Esophagus muscularis mucosa (tissue), 4 donors: ENCODE measurements around the gene PBRM1. TPM values are rescaled to one million over a fixed set of nuclear protein-coding genes. Genes with fewer than 3 reads are reported as not detected.

ENCODE experiments used
- DNase-seq: peaks from one replicate; pipeline ENCODE4 v3.0.0-alpha.2; 2017; ENCODE audit errors: extremely low spot score
- H3K27ac ChIP-seq, 4 donors: fragments of 200-600 bp; sonication (generic); replicated peaks in 1 of 4; 1 replicate in 3 of 4; 2 replicates in 1 of 4; pipeline ENCODE4 v1.5.1; 2016 to 2019; ENCODE audit warnings: mild to moderate bottlenecking in 1 of 4
- H3K27me3 ChIP-seq, 4 donors: fragments of 200-600 bp; sonication (generic); one replicate each; pipeline versions ENCODE4 v1.5.1 to v1.6.0; 2016 to 2019
- H3K36me3 ChIP-seq, 4 donors: fragments of 200-600 bp; sonication (generic); one replicate each; pipeline ENCODE4 v1.5.1; 2016 to 2019
- H3K4me1 ChIP-seq, 4 donors: fragments of 200-600 bp; sonication (generic); one replicate each; pipeline ENCODE4 v1.5.1; 2016 to 2019
- H3K4me3 ChIP-seq, 4 donors: fragments of 200-600 bp; sonication (generic); 1 replicate in 2 of 4; 2 replicates in 2 of 4; pipeline ENCODE4 v1.5.1; 2016 to 2019; ENCODE audit warnings: mild to moderate bottlenecking in 4 of 4, moderate library complexity in 1 of 4
- H3K9me3 ChIP-seq, 4 donors: fragments of 200-600 bp; sonication (generic); 1 replicate in 3 of 4; 2 replicates in 1 of 4; pipeline ENCODE4 v1.5.1; 2016 to 2019
- CTCF ChIP-seq, 3 experiments: fragments of 200-600 bp in 2 of 3; fragments of 450-650 bp in 1 of 3; sonication (generic) in 2 of 3; IDR thresholded peaks; one replicate each; pipeline ENCODE4 v1.5.1; 2017 to 2019; ENCODE audit warnings: antibody characterized with exemption in 3 of 3, mild to moderate bottlenecking in 2 of 3, moderate library complexity in 1 of 3
- EP300 ChIP-seq: sonication (generic); formaldehyde crosslinking; IDR thresholded peaks from one replicate; pipeline ENCODE4 v1.6.1; 2017; ENCODE audit warnings: antibody characterized with exemption
- POLR2A ChIP-seq: fragments of 450-650 bp; IDR thresholded peaks from one replicate; pipeline ENCODE4 v1.6.1; 2017; ENCODE audit warnings: antibody characterized with exemption, moderate library complexity, mild to moderate bottlenecking, low read depth
- POLR2AphosphoS5 ChIP-seq, 2 donors: sonication (generic); formaldehyde crosslinking; IDR thresholded peaks; one replicate each; pipeline ENCODE4 v1.6.1; 2017; ENCODE audit warnings: antibody characterized with exemption in 2 of 2
- WGBS: methylation state at CpG from one replicate; pipeline ENCODE4 v1.1.5; 2018; 5-methylcytosine and 5-hydroxymethylcytosine counted together
- intact Hi-C: fragments of 100-400 bp; cut with DNase I; formaldehyde crosslinking; loops from one replicate; pipeline ENCODE4 v1.15.1; 2023
- total RNA-seq, 4 donors: library from RNA; depleted of rRNA; stranded (reverse); fragments of >200 nt; gene quantifications; one replicate each; pipeline versions ENCODE4 v1.1.0 to v1.2.1, GENCODE V29; 2016

PBRM1 gene
- total RNA-seq, 4 donors from 2014 or later, result 79.4 to 99.3 (median 82.8) TPM

GRCh38 chr3:52512727-52513126, 173.0 kb downstream of the PBRM1 start:
- Histone ChIP-seq H3K27me3 (no peaks in the 10 kb centered on the region), H3K4me1 (peaks cover 0 to 4% (median 0%) of the 10 kb centered on the region in 4 donors), H3K9me3 (no peaks in the 10 kb centered on the region), H3K27ac (no peak overlapping the region), H3K4me3 (no peak overlapping the region), H3K36me3 (peaks cover 0 to 54% (median 21%) of the 10 kb centered on the region in 4 donors)
- 40% methylated on average over 1 of the region's 17 CpGs for WGBS
- intact Hi-C loops, result no loop called here
- TF ChIP-seq EP300, result no peak
- no peak for DNase-seq

GRCh38 chr3:52512105-52512504, 173.6 kb downstream of the PBRM1 start:
- no peak overlapping the region for H3K4me3 ChIP-seq
- 67% methylated on average over 7 of the region's 8 CpGs for WGBS
- peaks cover 0 to 51% (median 20%) of the 10 kb centered on the region in 4 donors for H3K36me3 ChIP-seq
- H3K9me3 ChIP-seq, result no peaks in the 10 kb centered on the region
- intact Hi-C loops, result no loop called here
- no peak overlapping the region for H3K27ac ChIP-seq
- H3K27me3 ChIP-seq, result no peaks in the 10 kb centered on the region
- H3K4me1 ChIP-seq, result peaks cover 0 to 4% (median 0%) of the 10 kb centered on the region in 4 donors
- DNase-seq, result no peak
- no peak for TF ChIP-seq POLR2A
- no peak for TF ChIP-seq POLR2AphosphoS5 (IDR thresholded peaks at IDR 0.05)
- TF ChIP-seq CTCF (IDR thresholded peaks at IDR 0.05), result no peak
- no peak for TF ChIP-seq EP300

GRCh38 chr3:52511509-52511908, 174.2 kb downstream of the PBRM1 start:
- TF ChIP-seq POLR2AphosphoS5 (IDR thresholded peaks at IDR 0.05), result no peak
- TF ChIP-seq POLR2A, result no peak
- TF ChIP-seq EP300, result no peak
- TF ChIP-seq CTCF (IDR thresholded peaks at IDR 0.05), result no peak
- no peak for DNase-seq
- H3K4me3 ChIP-seq, result no peak overlapping the region
- H3K27ac ChIP-seq, result no peak overlapping the region
- H3K4me1 ChIP-seq, result peaks cover 0 to 4% (median 0%) of the 10 kb centered on the region in 4 donors
- peaks cover 0 to 49% (median 17%) of the 10 kb centered on the region in 4 donors for H3K36me3 ChIP-seq
- H3K27me3 ChIP-seq, result no peaks in the 10 kb centered on the region
- intact Hi-C loops, result no loop called here
- no peaks in the 10 kb centered on the region for H3K9me3 ChIP-seq
- 94% methylated on average over 7 of the region's 7 CpGs for WGBS

GRCh38 chr3:52509753-52510328, 175.9 kb downstream of the PBRM1 start:
- H3K27me3 ChIP-seq, result no peaks in the 10 kb centered on the region
- WGBS, result 72% methylated on average over 10 of the region's 12 CpGs
- H3K27ac ChIP-seq, result no peak overlapping the region
- no peak overlapping the region for H3K4me3 ChIP-seq
- peaks cover 0 to 48% (median 22%) of the 10 kb centered on the region in 4 donors for H3K36me3 ChIP-seq
- no peak for DNase-seq
- intact Hi-C loops, result no loop called here
- H3K9me3 ChIP-seq, result no peaks in the 10 kb centered on the region
- H3K4me1 ChIP-seq, result no peaks in the 10 kb centered on the region
- TF ChIP-seq EP300 (no peak), CTCF (IDR thresholded peaks at IDR 0.05) (no peak), POLR2A (no peak), POLR2AphosphoS5 (IDR thresholded peaks at IDR 0.05) (no peak)

- H3K4me1 ChIP-seq, result no peaks in the 10 kb centered on the region
- peaks cover 0 to 35% (median 22%) of the 10 kb centered on the region in 4 donors for H3K36me3 ChIP-seq
- H3K9me3 ChIP-seq, result no peaks in the 10 kb centered on the region
- intact Hi-C loops, result no loop called here
- WGBS, result 74% methylated on average over 5 of the region's 5 CpGs
- H3K4me3 ChIP-seq, result no peak overlapping the region
- no peak for TF ChIP-seq CTCF (IDR thresholded peaks at IDR 0.05)
- TF ChIP-seq EP300, result no peak
- TF ChIP-seq POLR2A, result no peak
- no peak for TF ChIP-seq POLR2AphosphoS5 (IDR thresholded peaks at IDR 0.05)
- H3K27me3 ChIP-seq, result no peaks in the 10 kb centered on the region
- no peak overlapping the region for H3K27ac ChIP-seq
- no peak for DNase-seq
These were observed 178.4 kb downstream of the PBRM1 start for GRCh38 chr3:52507359-52507758.
